ENCODE measurements around the gene PSRC1. TPM values are rescaled to one million over a fixed set of nuclear protein-coding genes. Genes with fewer than 3 reads are reported as not detected.

Gene PSRC1
- total RNA-seq, 1 experiment from 2014 or later, result 60.3 TPM

GRCh38 chr1:109252167-109252892, 30.6 kb downstream of the PSRC1 start:
- Mint-ChIP-seq H3K4me3 (no peak overlapping the region; a peak in 1 of 5 replicates), H3K36me3 (ENCODE audit: insufficient read depth in 1 of 3, low read depth in 3 of 3) (peaks cover 22 to 30% (median 28%) of the 10 kb centered on the region in 3 experiments), H3K27ac (no peak overlapping the region), H3K4me1 (peaks cover 41 to 44% of the 10 kb centered on the region in 2 experiments), H3K9me3 (peaks cover 14 to 21% of the 10 kb centered on the region in 2 experiments), H3K27me3 (ENCODE audit: low read depth) (peaks cover 38% of the 10 kb centered on the region)
- no peaks in the 10 kb centered on the region; the same call in 1 of the 2 replicates for H3K79me2 ChIP-seq (ENCODE audit: insufficient read depth, low read length)
- no peak overlapping the region for H2BK15ac ChIP-seq (ENCODE audit: low read depth, low read length)
- H4K5ac ChIP-seq (ENCODE audit: insufficient read length, low read depth, low read length), result no peak overlapping the region
- H2BK120ac ChIP-seq (ENCODE audit: low read depth, low read length, poor library complexity, severe bottlenecking), result no peak overlapping the region
- H4K8ac ChIP-seq (replicated peaks; ENCODE audit: insufficient read length, low read depth, low read length), result no peak overlapping the region
- DNase-seq, result no peak
- H3T11ph ChIP-seq (ENCODE audit: low read length), result no peak overlapping the region
- H3K14ac ChIP-seq (ENCODE audit: insufficient read depth, low read length), result no peak overlapping the region
- no peak overlapping the region for H2BK12ac ChIP-seq (ENCODE audit: insufficient read length, low read depth, low read length)
- peaks cover 5% of the 10 kb centered on the region for H3K23me2 ChIP-seq (ENCODE audit: insufficient read length, low read depth, low read length, poor library complexity, severe bottlenecking)
- H3K4me2 ChIP-seq (ENCODE audit: insufficient read depth, insufficient read length, low read length), result no peak overlapping the region
- no CpG with 5 or more reads among the region's 31 CpGs for WGBS (ENCODE audit: extremely low coverage, insufficient read length, low lambda C conversion rate)
- H2BK5ac ChIP-seq (ENCODE audit: insufficient read length, low read length), result no peak overlapping the region
- H3K4ac ChIP-seq (ENCODE audit: low read depth, low read length), result no peak overlapping the region
- no peak overlapping the region for H3K56ac ChIP-seq (ENCODE audit: insufficient read length, low read depth, low read length)
- no peak overlapping the region for H2AFZ ChIP-seq (ENCODE audit: low read length)
- H3K4me1 ChIP-seq (ENCODE audit: insufficient read depth, low read length), result no peaks in the 10 kb centered on the region
- H3K23ac ChIP-seq (ENCODE audit: insufficient read length, low read depth, low read length), result no peak overlapping the region
- H3K27me3 ChIP-seq (ENCODE audit: insufficient read depth, low read length), result peaks cover 4% of the 10 kb centered on the region; the same call in 1 of the 2 replicates
- TF ChIP-seq CTCF (conservative IDR thresholded peaks at IDR 0.05), result no peak
- H3K27ac ChIP-seq (ENCODE audit: insufficient read length, low read depth, low read length), result no peak overlapping the region
- H3K79me1 ChIP-seq (ENCODE audit: insufficient read depth, low read depth, low read length, poor library complexity, severe bottlenecking), result no peaks in the 10 kb centered on the region
- H3K9ac ChIP-seq (ENCODE audit: extremely low read depth, insufficient read length, low read length), result no peak overlapping the region
- no peak overlapping the region for H3K18ac ChIP-seq (ENCODE audit: insufficient read length, low read depth, low read length)
- H2AK5ac ChIP-seq (ENCODE audit: insufficient read length, low read length), result no peak overlapping the region
- no peaks in the 10 kb centered on the region for H3K9me3 ChIP-seq (ENCODE audit: control insufficient read depth, low read depth, low read length)
- H2BK20ac ChIP-seq (ENCODE audit: low read depth, low read length, poor library complexity, severe bottlenecking), result no peak overlapping the region
- no peak overlapping the region for H4K91ac ChIP-seq (ENCODE audit: insufficient read length, low read depth, low read length)
- H4K20me1 ChIP-seq (ENCODE audit: control insufficient read depth, insufficient read depth, insufficient read length), result no peaks in the 10 kb centered on the region

Data from H9 (cell line).